ENCODE data around the gene SCAPER. TPM values are rescaled to one million over a fixed set of nuclear protein-coding genes. Genes with fewer than 3 reads are reported as not detected.

The SCAPER gene
- total RNA-seq, 1 experiment from 2014 or later, result 7.4 TPM

- no peak overlapping the region for H3K56ac ChIP-seq (ENCODE audit: insufficient read length, low read depth, low read length)
- H4K20me1 ChIP-seq (ENCODE audit: control insufficient read depth, insufficient read depth, insufficient read length), result no peaks in the 10 kb centered on the region
- H2BK20ac ChIP-seq (ENCODE audit: low read depth, low read length, poor library complexity, severe bottlenecking), result no peak overlapping the region
- no peak overlapping the region for H2AK5ac ChIP-seq (ENCODE audit: insufficient read length, low read length)
- H4K8ac ChIP-seq (replicated peaks; ENCODE audit: insufficient read length, low read depth, low read length), result no peak overlapping the region
- H3K9ac ChIP-seq (ENCODE audit: extremely low read depth, insufficient read length, low read length), result no peak overlapping the region
- Mint-ChIP-seq H3K9me3 (peaks cover 2 to 3% of the 10 kb centered on the region in 2 experiments; a peak in 2 of 5 replicates), H3K36me3 (ENCODE audit: insufficient read depth in 1 of 3, low read depth in 3 of 3) (peaks cover 0 to 5% (median 0%) of the 10 kb centered on the region in 3 experiments; a peak in 4 of 7 replicates), H3K27ac (no peak overlapping the region), H3K27me3 (ENCODE audit: low read depth) (no peaks in the 10 kb centered on the region), H3K4me1 (0 out of 4 replicates have a peak, but pooled peaks cover 0 to 2% of the 10 kb centered on the region in 2 experiments), H3K4me3 (no peak overlapping the region)
- H2BK12ac ChIP-seq (ENCODE audit: insufficient read length, low read depth, low read length), result no peak overlapping the region
- no peak overlapping the region for H3K23ac ChIP-seq (ENCODE audit: insufficient read length, low read depth, low read length)
- H3K18ac ChIP-seq (ENCODE audit: insufficient read length, low read depth, low read length), result no peak overlapping the region
- no peak for TF ChIP-seq CTCF (conservative IDR thresholded peaks at IDR 0.05)
- H3K9me3 ChIP-seq (ENCODE audit: control insufficient read depth, low read depth, low read length), result no peaks in the 10 kb centered on the region
- no peak overlapping the region for H2AFZ ChIP-seq (ENCODE audit: low read length)
- H3K27ac ChIP-seq (ENCODE audit: insufficient read length, low read depth, low read length), result no peak overlapping the region
- H3K23me2 ChIP-seq (ENCODE audit: insufficient read length, low read depth, low read length, poor library complexity, severe bottlenecking), result no peaks in the 10 kb centered on the region
- no peak overlapping the region for H2BK120ac ChIP-seq (ENCODE audit: low read depth, low read length, poor library complexity, severe bottlenecking)
- H3K4me1 ChIP-seq (ENCODE audit: insufficient read depth, low read length), result no peaks in the 10 kb centered on the region
- no peak overlapping the region for H3T11ph ChIP-seq (ENCODE audit: low read length)
- no peak for DNase-seq
- H4K91ac ChIP-seq (ENCODE audit: insufficient read length, low read depth, low read length), result no peak overlapping the region
- H3K14ac ChIP-seq (ENCODE audit: insufficient read depth, low read length), result no peak overlapping the region
- H2BK5ac ChIP-seq (ENCODE audit: insufficient read length, low read length), result no peak overlapping the region
- no peaks in the 10 kb centered on the region for H3K79me2 ChIP-seq (ENCODE audit: insufficient read depth, low read length)
- WGBS (ENCODE audit: extremely low coverage, insufficient read length, low lambda C conversion rate), result no CpG with 5 or more reads among the region's 2 CpGs
- H3K4me2 ChIP-seq (ENCODE audit: insufficient read depth, insufficient read length, low read length), result no peak overlapping the region
- H3K79me1 ChIP-seq (ENCODE audit: insufficient read depth, low read depth, low read length, poor library complexity, severe bottlenecking), result no peaks in the 10 kb centered on the region
- no peak overlapping the region for H4K5ac ChIP-seq (ENCODE audit: insufficient read length, low read depth, low read length)
- H3K4ac ChIP-seq (ENCODE audit: low read depth, low read length), result no peak overlapping the region
- no peak overlapping the region for H2BK15ac ChIP-seq (ENCODE audit: low read depth, low read length)
- H3K27me3 ChIP-seq (ENCODE audit: insufficient read depth, low read length), result no peaks in the 10 kb centered on the region
Measured at GRCh38 chr15:76885212-76885611, 19.9 kb downstream of the SCAPER start.

All from H9 (cell line).